ENCODE data around the gene PDRG1.
A peak's percentile ranks its signal among the peaks of the same experiment; 100 is the strongest.

The PDRG1 gene

GRCh38 chr20:31903627-31904386, 48.0 kb downstream of the PDRG1 start:
- DNase-seq: no peak

GRCh38 chr20:31901615-31902014, 50.2 kb downstream of the PDRG1 start:
- DNase-seq: no peak

GRCh38 chr20:31897541-31897940, 54.3 kb downstream of the PDRG1 start:
- DNase-seq: no peak

- no peak for DNase-seq
Measured at GRCh38 chr20:31896049-31896448, 55.8 kb downstream of the PDRG1 start.

- peak; percentile 12 to 20 for DNase-seq
Measured at GRCh38 chr20:31894980-31895675, 56.7 kb downstream of the PDRG1 start.
